HCEC 1CT (cell line): Measurements from ENCODE around the gene MED12L.
A peak's percentile ranks its signal among the peaks of the same experiment; 100 is the strongest.
"Not testable (repeated sequence)": the region's sequence is repeated elsewhere in the genome, so short reads cannot be mapped to it uniquely, and the experiment has no call there.

Experiments
- DNase-seq: peaks from one replicate; pipeline ENCODE4 v3.0.0-alpha.2; 2017

MED12L gene

DNA sequence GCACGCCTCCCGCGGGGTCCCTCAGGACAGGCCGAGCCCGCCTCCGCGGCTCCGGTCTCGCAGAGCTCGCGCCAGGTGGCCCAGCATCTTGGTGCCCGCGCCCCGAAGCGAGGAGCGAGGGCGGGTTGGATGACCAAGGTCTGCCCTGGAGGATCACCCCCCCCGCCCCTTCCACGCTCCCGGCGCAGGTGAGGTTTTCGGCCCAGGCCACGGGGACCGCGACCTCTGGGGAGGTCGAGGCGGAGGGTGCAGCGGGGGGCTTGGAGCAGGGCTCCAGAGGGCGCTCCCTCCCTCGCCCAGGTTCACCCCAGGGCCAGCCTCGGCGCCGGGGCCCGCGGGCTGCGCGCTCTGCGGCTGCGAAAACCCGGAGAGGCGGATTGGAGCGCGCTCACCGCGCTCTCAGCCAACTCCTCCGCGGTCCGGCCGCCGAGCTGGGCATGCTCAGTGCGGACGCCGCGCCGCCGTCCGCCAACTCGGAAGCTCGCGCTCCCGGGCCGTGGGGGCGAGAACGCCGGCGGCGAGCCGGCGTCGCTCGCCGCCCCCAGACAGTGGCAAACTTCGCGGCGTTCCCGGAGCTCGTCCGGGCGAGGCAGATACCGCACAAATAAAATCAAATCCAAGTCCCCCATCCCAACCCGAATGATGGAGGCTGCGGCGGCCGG is at the start of gene MED12L:
Gene MED12L, plus strand, starts transcription at position 438 of the 662 bp plus-strand sequence. CDS start 1,263 bp downstream, outside the sequence.
- peak; percentile 65 for DNase-seq

GRCh38 chr3:151037746-151038477 is 47.6 kb upstream of the MED12L start:
- peak; percentile 96 for DNase-seq

DNA sequence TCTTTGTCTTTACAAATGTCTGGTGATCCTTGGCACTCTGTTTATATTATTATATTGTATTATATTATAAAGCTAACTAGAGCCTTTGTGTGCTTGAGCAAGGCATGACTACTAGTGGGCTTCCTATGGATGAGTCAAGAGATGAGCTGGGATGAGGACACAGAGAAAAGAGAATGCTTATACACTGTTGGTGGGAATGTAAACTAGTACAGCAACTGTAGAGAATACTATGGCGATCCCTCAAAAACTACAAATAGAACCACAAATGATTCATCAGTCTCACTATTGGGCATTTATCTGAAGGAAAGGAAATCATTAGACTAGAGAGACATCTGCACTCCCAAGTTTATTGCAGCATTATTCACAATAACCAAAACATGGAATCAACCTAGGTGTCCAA is 40.8 kb upstream of the MED12L start:
- DNase-seq, result peak; percentile 31

DNA sequence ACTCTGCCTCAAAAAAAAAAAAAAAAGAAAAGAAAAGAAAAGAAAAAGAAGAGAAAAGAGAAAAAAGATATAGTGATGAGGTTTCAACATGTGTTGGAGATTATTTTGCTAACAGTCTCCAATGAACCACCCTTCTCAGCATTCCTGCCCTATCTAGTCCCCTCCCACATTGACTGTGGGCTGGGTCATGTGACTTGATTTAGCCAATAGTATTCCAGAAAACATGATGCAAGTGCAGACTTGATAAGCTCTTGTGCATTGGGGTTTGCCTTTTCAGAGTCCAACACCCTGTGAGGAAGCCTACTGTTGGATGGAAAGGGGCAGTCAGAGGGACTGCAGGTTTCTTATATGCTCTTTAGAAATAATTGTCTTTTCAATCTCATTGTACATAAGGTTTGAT is 37.8 kb upstream of the MED12L start:
- DNase-seq, result no peak

DNA sequence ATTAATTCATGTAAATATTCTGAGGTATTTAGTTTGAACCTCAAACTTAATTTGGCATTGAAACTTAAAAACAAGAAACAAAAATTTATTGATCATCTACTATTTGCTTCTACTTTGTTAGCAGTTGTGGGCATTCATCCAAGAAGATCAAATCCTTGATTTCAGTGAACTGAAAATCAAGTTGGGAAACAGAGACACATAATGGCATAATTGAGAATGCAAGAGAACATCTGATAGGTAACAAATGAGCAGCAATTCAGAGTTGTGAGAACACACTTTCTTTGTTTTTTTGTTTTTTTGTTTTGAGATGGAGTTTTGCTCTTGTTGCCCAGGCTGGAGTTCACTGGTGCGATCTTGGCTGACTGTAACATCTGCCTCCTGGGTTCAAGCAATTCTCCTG is 33.9 kb upstream of the MED12L start:
- DNase-seq, result no peak

GRCh38 chr3:151052346-151052745 is 33.1 kb upstream of the MED12L start:
- no peak for DNase-seq

GRCh38 chr3:151052756-151053155 is 32.7 kb upstream of the MED12L start:
- DNase-seq, result no peak

DNA sequence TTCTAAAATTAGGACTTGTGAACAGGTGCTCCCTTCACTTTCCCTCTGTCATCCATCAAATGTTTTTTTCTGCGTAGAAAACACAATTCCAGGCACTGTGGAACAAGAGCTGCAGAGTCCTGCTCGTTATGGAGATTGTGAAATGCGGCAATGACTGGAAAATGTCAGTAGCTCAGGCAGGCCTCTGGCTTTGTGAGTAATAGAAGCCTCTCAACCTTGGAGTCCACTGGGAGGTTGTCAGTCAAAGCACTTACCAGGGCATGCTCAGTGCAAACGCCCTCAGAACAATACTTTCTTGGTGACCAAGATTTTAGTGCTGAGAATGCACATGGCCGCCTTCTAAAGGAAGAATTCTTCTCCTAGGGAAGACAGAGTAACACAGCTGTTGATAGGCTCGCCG is 26.7 kb upstream of the MED12L start:
- DNase-seq, result no peak

DNA sequence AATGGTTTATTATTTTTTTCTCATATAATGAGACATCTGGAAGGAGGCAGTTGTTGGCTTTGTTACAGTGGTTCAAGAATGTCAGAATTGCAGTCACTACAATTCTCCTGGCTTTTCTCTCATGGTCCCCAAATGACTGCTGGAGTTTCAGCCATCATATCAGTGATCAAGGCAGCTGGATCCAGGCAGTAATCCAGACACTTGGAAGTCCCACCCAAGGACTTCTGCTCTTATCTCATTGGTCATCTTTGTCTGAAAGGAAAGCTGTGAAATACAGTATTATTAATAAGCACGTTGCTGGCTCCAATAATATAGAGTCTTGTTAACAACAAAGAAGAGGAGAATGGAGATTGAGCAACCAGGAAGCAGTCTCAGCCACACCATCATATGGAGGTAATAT is 22.9 kb upstream of the MED12L start:
- DNase-seq, result no peak

DNA sequence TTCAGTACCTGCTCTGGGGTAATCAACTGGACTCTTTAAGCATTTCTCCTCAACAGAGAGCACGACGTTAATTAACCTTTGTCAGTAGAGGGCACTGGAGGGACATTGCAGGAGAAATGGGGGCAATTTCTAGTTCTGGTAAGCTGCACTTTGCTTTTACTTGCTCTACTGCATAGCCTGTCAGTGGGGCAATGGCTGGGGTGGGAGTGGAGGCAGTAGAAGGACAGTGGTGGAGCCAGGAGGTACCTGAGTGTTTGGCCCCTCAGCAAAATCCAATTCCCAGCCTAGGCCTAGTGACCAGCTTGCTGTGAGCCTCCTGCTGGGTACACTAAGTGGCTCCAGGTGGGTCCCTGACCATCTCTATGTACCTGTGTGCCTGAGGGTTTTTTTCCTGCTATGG is 18.3 kb upstream of the MED12L start:
- no peak for DNase-seq

DNA sequence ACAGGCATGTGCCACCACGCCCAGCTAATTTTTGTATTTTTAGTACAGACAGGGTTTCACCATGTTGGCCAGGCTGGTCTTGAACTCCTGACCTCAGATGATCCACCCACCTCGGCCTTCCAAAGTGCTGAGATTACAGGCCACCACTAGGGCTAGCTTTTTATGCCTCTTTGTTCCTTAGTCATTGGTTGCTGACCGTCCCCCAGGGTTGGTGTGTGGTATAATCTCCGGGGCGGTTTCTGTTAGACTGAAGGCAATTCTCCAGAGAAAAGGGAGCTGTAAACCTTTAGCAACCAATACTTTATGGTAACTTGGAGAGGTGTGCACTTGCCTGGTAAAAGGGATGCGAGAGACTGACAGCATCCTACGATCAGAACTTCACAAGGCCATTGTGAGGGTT is 12.6 kb upstream of the MED12L start:
- not testable (repeated sequence) for DNase-seq

GRCh38 chr3:151074256-151074655 is 11.2 kb upstream of the MED12L start:
- DNase-seq, result no peak

- no peak for DNase-seq
Measured at GRCh38 chr3:151075869-151076562, 9.4 kb upstream of the MED12L start.

- DNase-seq, result no peak
Measured at GRCh38 chr3:151076626-151077025, 8.8 kb upstream of the MED12L start.

DNA sequence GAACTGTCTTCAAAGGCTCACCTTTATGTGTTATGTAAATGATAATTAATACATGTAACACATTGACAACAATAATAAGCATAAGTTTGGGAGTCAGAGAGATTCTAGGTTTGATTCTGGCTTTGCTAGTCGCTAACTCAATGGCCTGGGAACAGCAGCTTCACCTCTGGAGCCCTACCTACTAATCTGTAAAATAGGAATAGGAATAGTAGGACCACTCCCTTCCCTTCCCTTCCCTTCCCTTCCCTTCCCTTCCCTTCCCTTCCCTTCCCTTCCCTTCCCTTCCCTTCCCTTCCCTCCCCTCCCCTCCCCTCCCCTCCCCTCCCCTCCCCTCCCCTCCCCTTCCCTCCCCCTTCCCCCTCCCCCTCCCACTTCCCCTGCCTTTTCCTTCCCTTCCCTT is 4.4 kb upstream of the MED12L start:
- DNase-seq, result not testable (repeated sequence)

DNA sequence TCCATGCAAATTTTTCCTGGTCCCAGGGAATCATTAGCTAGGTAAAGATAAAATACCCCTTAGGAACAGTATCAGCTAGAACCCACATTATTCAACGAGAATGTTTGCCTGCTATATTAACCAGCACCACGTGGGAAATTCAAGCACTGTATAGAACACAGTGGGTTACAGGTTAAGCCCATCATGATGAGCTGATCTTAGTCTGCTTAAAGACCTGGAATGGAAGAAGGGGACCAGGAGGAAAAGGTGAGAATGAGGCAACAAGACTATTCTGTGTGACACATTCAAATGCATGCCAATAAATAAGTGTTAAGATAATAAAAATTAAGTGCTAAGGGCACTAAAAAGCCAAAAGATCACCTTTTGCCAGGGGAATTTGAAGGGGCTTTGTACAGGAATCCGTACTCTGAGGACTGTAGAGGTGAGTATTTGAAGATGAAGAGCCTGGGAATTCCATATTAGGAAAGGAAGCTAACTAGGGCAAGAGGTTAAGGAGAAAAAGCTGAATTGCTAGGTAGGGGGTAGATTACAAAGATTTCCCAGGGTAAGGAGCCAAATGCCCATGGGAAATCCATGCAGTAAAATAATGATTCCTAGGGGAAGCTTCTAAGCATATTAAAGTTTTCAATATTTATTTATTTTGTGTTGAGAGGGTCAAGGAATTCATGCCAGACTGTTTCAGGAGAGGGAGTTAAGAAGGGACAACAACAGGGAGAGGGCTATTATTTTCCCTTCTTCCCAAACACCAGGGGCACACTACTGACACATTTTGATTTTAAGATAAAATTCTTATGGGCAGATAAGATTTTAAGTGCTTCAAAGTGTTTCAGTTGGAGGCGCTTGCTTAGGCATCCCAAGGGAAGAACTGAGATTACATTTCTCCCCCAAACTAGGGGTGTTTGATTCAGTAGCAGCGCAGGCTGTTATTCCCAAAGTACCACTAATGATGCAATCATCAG is 2.3 kb upstream of the MED12L start:
- DNase-seq, result no peak

GRCh38 chr3:151084893-151085226 is 604 bp upstream of the MED12L start:
- no peak for DNase-seq

DNA sequence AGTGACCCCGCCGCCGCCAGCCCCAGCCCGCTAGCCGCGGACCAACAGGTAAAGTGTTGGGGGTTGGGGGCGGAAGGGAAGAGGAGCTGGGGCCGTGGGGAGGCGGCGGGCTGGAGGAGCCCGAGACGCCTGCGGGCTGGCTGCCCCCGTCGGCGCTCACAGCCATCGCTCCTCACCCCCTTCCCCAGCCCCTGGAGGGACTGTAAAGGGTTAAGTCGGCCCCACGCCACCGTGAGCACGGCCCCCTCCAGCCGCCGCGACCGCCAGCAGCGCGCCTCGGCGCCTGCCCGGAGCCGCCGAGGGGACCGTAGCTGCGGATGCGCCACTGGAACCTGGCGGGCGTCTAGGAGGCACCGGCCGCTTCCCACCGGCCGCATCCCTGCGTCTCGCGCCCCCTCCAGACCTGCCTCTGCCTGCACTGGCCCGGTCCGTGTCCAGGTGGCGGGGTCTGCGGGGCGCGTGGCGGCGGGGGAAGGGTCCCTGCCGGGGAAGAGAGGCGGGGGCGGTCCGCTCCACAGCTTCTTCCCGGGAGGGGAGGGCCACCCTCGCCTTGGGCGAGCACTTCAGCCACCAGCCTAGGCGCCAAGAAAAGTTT is 522 bp downstream of the MED12L start:
- DNase-seq, result no peak

DNA sequence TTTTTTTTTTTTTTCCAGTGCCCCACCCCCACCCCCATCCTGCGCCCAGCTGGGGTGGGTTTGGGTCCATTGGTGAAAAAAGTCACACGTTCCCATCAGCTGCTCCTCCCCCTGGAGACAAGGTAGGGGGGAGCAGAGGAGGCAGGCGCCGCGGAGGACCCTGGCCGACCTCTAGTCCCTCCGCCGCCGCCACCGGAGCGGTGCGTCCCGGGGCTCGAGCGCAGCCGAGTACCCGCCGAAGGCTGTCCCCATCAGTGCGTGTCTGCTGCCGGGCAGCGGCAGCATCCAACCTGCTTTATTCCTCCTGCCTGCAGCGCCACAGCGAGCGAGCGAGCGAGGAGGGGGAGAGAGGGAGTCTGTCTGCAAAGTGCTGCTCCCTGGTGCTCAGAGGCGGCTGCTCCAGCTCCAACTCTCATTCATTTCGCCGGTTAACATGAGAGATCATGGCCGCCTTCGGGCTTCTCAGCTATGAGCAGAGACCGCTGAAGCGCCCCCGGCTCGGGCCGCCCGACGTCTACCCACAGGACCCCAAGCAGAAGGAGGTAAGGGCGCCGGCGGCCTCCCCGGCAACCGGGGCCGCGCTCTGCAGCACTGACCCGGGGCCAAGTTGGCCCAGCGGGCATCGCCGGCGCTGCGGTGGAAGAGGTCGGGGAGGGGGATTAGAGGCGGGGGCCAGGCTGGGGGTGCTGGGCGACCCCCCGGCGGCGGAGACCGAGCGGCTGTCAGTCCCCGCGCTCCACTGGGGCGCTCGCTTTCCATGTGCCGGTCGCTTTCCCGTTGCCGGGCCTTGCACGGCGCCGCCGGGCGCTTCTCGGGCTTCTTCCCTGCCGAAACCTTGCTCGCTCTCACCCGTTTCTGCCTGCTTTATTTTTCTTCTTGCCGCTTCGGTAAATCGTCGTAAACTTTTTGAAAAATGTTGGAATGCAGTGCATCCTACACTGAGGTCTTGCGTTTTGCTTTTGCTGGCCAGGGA is 1.3 kb downstream of the MED12L start:
- DNase-seq, result peak; percentile 70

GRCh38 chr3:151087648-151088047 is 2.2 kb downstream of the MED12L start:
- no peak for DNase-seq

DNA sequence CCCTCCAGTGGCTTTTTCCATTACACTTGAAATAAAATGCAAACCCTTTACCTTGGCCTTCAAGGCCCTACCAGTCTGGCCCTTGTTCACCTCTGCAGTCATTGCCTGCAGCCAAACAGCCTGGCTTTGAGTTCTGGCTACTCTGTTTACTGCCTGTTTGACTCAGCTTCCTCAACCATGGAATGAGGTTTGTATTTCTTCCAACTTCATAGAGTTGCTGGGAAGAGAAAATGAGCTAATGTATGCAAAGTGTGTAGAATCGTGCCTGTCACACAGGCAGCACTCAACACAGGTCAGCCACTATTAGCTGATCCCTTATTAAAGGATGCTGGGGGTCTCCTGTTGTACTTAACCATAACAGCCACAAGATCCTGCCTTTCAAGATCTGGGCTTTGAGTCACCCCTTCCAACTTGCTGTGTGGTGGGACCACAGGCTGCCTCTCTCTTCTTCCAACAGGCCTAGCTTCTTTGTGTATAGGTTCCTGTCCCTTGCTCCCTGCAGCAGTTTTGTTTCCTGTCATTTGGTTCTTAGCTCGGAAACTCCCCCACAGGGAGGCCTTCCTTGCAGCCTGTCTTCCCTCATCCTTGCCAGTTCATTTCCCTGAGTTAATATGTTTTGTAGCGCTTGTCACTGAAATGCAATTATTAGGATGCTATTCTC is 6.4 kb downstream of the MED12L start:
- no peak for DNase-seq
